Keratinocyte (primary cell): Measurements from ENCODE around the gene WNT4. TPM values are rescaled to one million over a fixed set of nuclear protein-coding genes. Genes with fewer than 3 reads are reported as not detected.

ENCODE experiments used
- DNase-seq: peaks from one replicate; pipeline ENCODE4 v3.0.0-alpha.2; 2011; ENCODE audit warnings: low read depth, missing footprints, low spot score
- FAIRE-seq: peaks from 2 replicates; lab custom pipeline; 2011; peaks lifted over from hg19 to GRCh38; lab: Jason Lieb, UNC
- H2AFZ ChIP-seq: 2 replicates; pipeline ENCODE4 v1.6.0; 2012; ENCODE audit warnings: low read length, control low read depth, inconsistent platforms; ENCODE audit not compliant: control insufficient read depth
- H3K27ac ChIP-seq: 2 replicates; pipeline ENCODE4 v1.5.1; 2011; ENCODE audit warnings: low read length; ENCODE audit not compliant: control insufficient read depth, insufficient read depth
- H3K27me3 ChIP-seq: 3 replicates; pipeline ENCODE4 v1.6.0; 2011; ENCODE audit warnings: low read length; ENCODE audit not compliant: control insufficient read depth, insufficient read depth; ENCODE audit errors: extremely low read depth
- H3K36me3 ChIP-seq, 2 experiments: 2 replicates in 1 of 2; 3 replicates in 1 of 2; pipeline ENCODE4 v1.5.1; 2011; ENCODE audit warnings: low read length in 2 of 2, mild to moderate bottlenecking in 1 of 2; ENCODE audit not compliant: control insufficient read depth in 2 of 2, insufficient read depth in 2 of 2; ENCODE audit errors: extremely low read depth in 1 of 2
- H3K4me1 ChIP-seq: 3 replicates; pipeline ENCODE4 v1.5.1; 2011; ENCODE audit warnings: low read length; ENCODE audit not compliant: control insufficient read depth, insufficient read depth; ENCODE audit errors: extremely low read depth
- H3K4me2 ChIP-seq: 3 replicates; pipeline ENCODE4 v1.6.0; 2011; ENCODE audit warnings: low read depth, low read length; ENCODE audit not compliant: control insufficient read depth, insufficient read depth; ENCODE audit errors: extremely low read depth
- H3K4me3 ChIP-seq, 3 experiments: fragments of 200-600 bp in 1 of 3; sonication (generic) in 1 of 3; 2 replicates in 2 of 3; 3 replicates in 1 of 3; pipeline ENCODE4 v1.5.1; 2011 to 2016; ENCODE audit warnings: low read length in 3 of 3, mild to moderate bottlenecking in 3 of 3, control low read depth in 2 of 3, inconsistent platforms in 1 of 3, low read depth in 1 of 3, mixed read lengths in 1 of 3, mixed run types in 1 of 3, moderate library complexity in 1 of 3; ENCODE audit not compliant: control insufficient read depth in 2 of 3, insufficient read depth in 2 of 3; ENCODE audit errors: extremely low read depth in 1 of 3
- H3K79me2 ChIP-seq: 2 replicates; pipeline ENCODE4 v1.6.0; 2012; ENCODE audit warnings: low read length; ENCODE audit not compliant: control insufficient read depth, insufficient read depth
- H3K9ac ChIP-seq: 3 replicates; pipeline ENCODE4 v1.6.0; 2011; ENCODE audit warnings: low read length; ENCODE audit not compliant: control insufficient read depth, insufficient read depth; ENCODE audit errors: extremely low read depth
- H3K9me1 ChIP-seq: 3 replicates; pipeline ENCODE4 v1.6.0; 2011; ENCODE audit warnings: low read length; ENCODE audit not compliant: control insufficient read depth, insufficient read depth; ENCODE audit errors: extremely low read depth
- H3K9me3 ChIP-seq: 2 replicates; pipeline ENCODE4 v1.5.1; 2012; ENCODE audit warnings: low read depth, low read length; ENCODE audit not compliant: control insufficient read depth
- H4K20me1 ChIP-seq: 3 replicates; pipeline ENCODE4 v1.6.0; 2011; ENCODE audit warnings: low read length; ENCODE audit not compliant: control insufficient read depth, insufficient read depth; ENCODE audit errors: extremely low read depth
- CTCF ChIP-seq, 3 experiments: IDR thresholded peaks in 1 of 3; conservative IDR thresholded peaks in 1 of 3; optimal IDR thresholded peaks in 1 of 3; 2 replicates in 2 of 3; 3 replicates in 1 of 3; pipeline versions ENCODE3 to v1.5.1; 2011; ENCODE audit warnings: low read length in 3 of 3, mild to moderate bottlenecking in 3 of 3, moderate library complexity in 2 of 3, control low read depth in 1 of 3, inconsistent platforms in 1 of 3; ENCODE audit not compliant: insufficient read depth in 2 of 3; ENCODE audit errors: extremely low read depth in 1 of 3
- EZH2 ChIP-seq: IDR thresholded peaks from one replicate; pipeline ENCODE4 v1.6.1; 2012; ENCODE audit warnings: inconsistent platforms, mild to moderate bottlenecking, low read length, moderate library complexity
- dilution Hi-C: fragments of 300-500 bp; cut with MboI; formaldehyde crosslinking; loops from one replicate; pipeline ENCODE4 v1.7.0; 2020; ENCODE audit warnings: low sequenced_read_pairs; ENCODE audit not compliant: extremely low pct_ligation_motif_present
- polyA plus RNA-seq, 5 experiments: library from polyadenylated mRNA; depleted of rRNA in 3 of 5; stranded (reverse) in 3 of 5; stranded (forward) in 1 of 5; unstranded in 1 of 5; fragments of >200 nt; gene quantifications; 1 replicate in 1 of 5; 2 replicates in 3 of 5; 3 replicates in 1 of 5; pipeline versions ENCODE4 v1.2.1 to v1.2.3, GENCODE V29; 2011 to 2012; ENCODE audit warnings: missing spikeins in 2 of 5, low read depth in 1 of 5, low replicate concordance in 1 of 5

Gene WNT4
- polyA plus RNA-seq, 1 donor (not counting 4 experiments of a cell fraction or from before 2014, with no cell fraction given), result 2.6 TPM

GRCh38 chr1:22074803-22075202 is 68.1 kb downstream of the WNT4 start:
- FAIRE-seq (no peak), DNase-seq (no peak)
- H3K9ac ChIP-seq, result no peak overlapping the region
- H4K20me1 ChIP-seq, result peaks cover 60% of the 10 kb centered on the region
- dilution Hi-C loops, result no loop called here
- no peak overlapping the region for H3K4me2 ChIP-seq
- peaks cover 13% of the 10 kb centered on the region for H3K4me1 ChIP-seq
- H3K4me3 ChIP-seq, result no peak overlapping the region
- no peak overlapping the region for H3K27ac ChIP-seq
- peaks cover 91% of the 10 kb centered on the region for H3K79me2 ChIP-seq
- H3K9me3 ChIP-seq, result peaks cover 5% of the 10 kb centered on the region
- TF ChIP-seq EZH2, result no peak
- TF ChIP-seq CTCF (optimal IDR thresholded peaks at IDR 0.05 in 1 of 3, IDR thresholded peaks at IDR 0.05 in 1 of 3, conservative IDR thresholded peaks at IDR 0.05 in 1 of 3; ENCODE audit: extremely low read depth in 1 of 3, insufficient read depth in 2 of 3, low read length in 3 of 3), result no peak
- H3K36me3 ChIP-seq, result peaks cover 9 to 20% of the 10 kb centered on the region in 2 experiments
- H2AFZ ChIP-seq, result no peak overlapping the region
- H3K9me1 ChIP-seq, result peaks cover 11% of the 10 kb centered on the region
- no peaks in the 10 kb centered on the region for H3K27me3 ChIP-seq

GRCh38 chr1:22071511-22071910 is 71.4 kb downstream of the WNT4 start:
- no peak overlapping the region for H3K27ac ChIP-seq
- peaks cover 5% of the 10 kb centered on the region for H3K9me3 ChIP-seq
- TF ChIP-seq CTCF (optimal IDR thresholded peaks at IDR 0.05 in 1 of 3, IDR thresholded peaks at IDR 0.05 in 1 of 3, conservative IDR thresholded peaks at IDR 0.05 in 1 of 3; ENCODE audit: extremely low read depth in 1 of 3, insufficient read depth in 2 of 3, low read length in 3 of 3) (no peak), EZH2 (no peak)
- H3K4me3 ChIP-seq, result no peak overlapping the region
- H3K4me2 ChIP-seq, result no peak overlapping the region
- H3K9me1 ChIP-seq, result peaks cover 15% of the 10 kb centered on the region
- H3K79me2 ChIP-seq, result peaks cover 91% of the 10 kb centered on the region
- no peak for FAIRE-seq
- H3K36me3 ChIP-seq, result peaks cover 2 to 19% of the 10 kb centered on the region in 2 experiments
- dilution Hi-C loops, result no loop called here
- peaks cover 41% of the 10 kb centered on the region for H3K4me1 ChIP-seq
- H2AFZ ChIP-seq, result no peak overlapping the region
- no peaks in the 10 kb centered on the region for H3K27me3 ChIP-seq
- no peak for DNase-seq
- H3K9ac ChIP-seq, result no peak overlapping the region
- peaks cover 64% of the 10 kb centered on the region for H4K20me1 ChIP-seq

Other genes with a start within 250 kb of the WNT4 start
- 9.0 to 20.7 TPM (median 17.0 TPM) in 3 replicates for gene HSPG2, start 205.8 kb downstream of the WNT4 start, polyA plus RNA-seq
- not detected in 3 replicates for gene CELA3B, start 166.1 kb downstream of the WNT4 start, polyA plus RNA-seq
- not detected in 3 replicates for gene CELA3A, start 141.4 kb downstream of the WNT4 start, polyA plus RNA-seq
- gene CDC42, start 90.4 kb downstream of the WNT4 start, polyA plus RNA-seq, result 291 to 499 TPM (median 312 TPM) in 3 replicates